CD4-positive, alpha-beta T cell (primary cell): ENCODE data around the gene SEMA4D. TPM values are rescaled to one million over a fixed set of nuclear protein-coding genes. Genes with fewer than 3 reads are reported as not detected.
A peak's percentile ranks its signal among the peaks of the same experiment; 100 is the strongest.

Source experiments
- ATAC-seq: fragments of 200-7000 bp; cut with Tn5 transposase; one replicate; pipeline ENCODE4 v1.10.0; 2022; ENCODE audit warnings: mild to moderate bottlenecking; ENCODE audit not compliant: poor library complexity
- CTCF ChIA-PET: fragments of 350-600 bp; sonication (Branson Sonifier 250); formaldehyde crosslinking; loops from one replicate; lab custom pipeline; 2021; ENCODE audit warnings: antibody characterized with exemption, inconsistent platforms; lab: Charles Lee
- POLR2A ChIA-PET: fragments of 350-600 bp; sonication (Branson Sonifier 250); formaldehyde crosslinking; loops from one replicate; lab custom pipeline; 2021; ENCODE audit warnings: antibody characterized with exemption, inconsistent platforms; lab: Charles Lee
- DNase-seq, 14 experiments: peaks; one replicate each; pipeline ENCODE4 v3.0.0-alpha.2; 2013 to 2020; ENCODE audit warnings: mixed read lengths in 2 of 14
- H3K27ac ChIP-seq, 2 donors: one replicate each; pipeline versions ENCODE4 v1.5.1 to v1.7.0; 2013; ENCODE audit warnings: low read length in 2 of 2, low read depth in 1 of 2, mild to moderate bottlenecking in 1 of 2
- H3K27me3 ChIP-seq, 2 experiments: 1 replicate in 1 of 2; 2 replicates in 1 of 2; pipeline versions ENCODE4 v1.6.1 to v1.7.0; 2013; ENCODE audit warnings: low read length in 2 of 2, control low read depth in 1 of 2, mild to moderate bottlenecking in 1 of 2, moderate library complexity in 1 of 2; ENCODE audit not compliant: insufficient read depth in 2 of 2, control insufficient read depth in 1 of 2
- H3K36me3 ChIP-seq: one replicate; pipeline ENCODE4 v1.6.1; 2013; ENCODE audit warnings: low read length, control low read depth; ENCODE audit not compliant: insufficient read depth
- H3K4me1 ChIP-seq: one replicate; pipeline ENCODE4 v1.6.1; 2013; ENCODE audit warnings: low read length, control low read depth; ENCODE audit not compliant: insufficient read depth
- H3K4me3 ChIP-seq: one replicate; pipeline ENCODE4 v1.5.1; 2013; ENCODE audit warnings: mild to moderate bottlenecking, low read length, moderate library complexity
- H3K9me3 ChIP-seq, 2 experiments: 1 replicate in 1 of 2; 2 replicates in 1 of 2; pipeline versions ENCODE4 v1.6.1 to v1.7.0; 2013; ENCODE audit warnings: low read length in 2 of 2, mild to moderate bottlenecking in 2 of 2, control low read depth in 1 of 2, moderate library complexity in 1 of 2; ENCODE audit not compliant: control insufficient read depth in 1 of 2, insufficient read depth in 1 of 2
- H3K27ac Mint-ChIP-seq: one replicate; pipeline ENCODE4 v1.8.0; 2020; ENCODE audit warnings: mixed read lengths
- H3K27me3 Mint-ChIP-seq: one replicate; pipeline ENCODE4 v1.8.0; 2021; ENCODE audit warnings: mixed read lengths
- H3K36me3 Mint-ChIP-seq: one replicate; pipeline ENCODE4 v1.8.0; 2021; ENCODE audit warnings: low read depth, mixed read lengths
- H3K4me1 Mint-ChIP-seq: one replicate; pipeline ENCODE4 v1.8.0; 2021; ENCODE audit warnings: low read depth, mixed read lengths
- H3K4me3 Mint-ChIP-seq: one replicate; pipeline ENCODE4 v1.8.0; 2020; ENCODE audit warnings: mild to moderate bottlenecking, mixed read lengths
- H3K9me3 Mint-ChIP-seq: one replicate; pipeline ENCODE4 v1.8.0; 2020; ENCODE audit warnings: mixed read lengths
- intact Hi-C, 2 experiments: fragments of 100-400 bp; cut with DNase I in 1 of 2; cut with micrococcal nuclease in 1 of 2; formaldehyde crosslinking; loops; one replicate each; pipeline versions ENCODE4 v1.15.1 to v1.9.0; 2023 to 2025; cut with DNase I, micrococcal nuclease
- total RNA-seq, 174 experiments: library from RNA in 2 of 174; stranded (reverse) in 2 of 174; gene quantifications; one replicate each; pipeline ENCODE4 v1.2.3 and lab custom pipeline; 2021 to 2026
- TF ChIP-seq, protein P1 (sequence below): fragments of 200-600 bp; IDR thresholded peaks from one replicate; pipeline ENCODE4 v1.8.0; 2022; ENCODE audit warnings: antibody characterized with exemption, mild to moderate bottlenecking

Gene SEMA4D
- total RNA-seq, 2 experiments from 2014 or later: 399 to 430 TPM

DNA sequence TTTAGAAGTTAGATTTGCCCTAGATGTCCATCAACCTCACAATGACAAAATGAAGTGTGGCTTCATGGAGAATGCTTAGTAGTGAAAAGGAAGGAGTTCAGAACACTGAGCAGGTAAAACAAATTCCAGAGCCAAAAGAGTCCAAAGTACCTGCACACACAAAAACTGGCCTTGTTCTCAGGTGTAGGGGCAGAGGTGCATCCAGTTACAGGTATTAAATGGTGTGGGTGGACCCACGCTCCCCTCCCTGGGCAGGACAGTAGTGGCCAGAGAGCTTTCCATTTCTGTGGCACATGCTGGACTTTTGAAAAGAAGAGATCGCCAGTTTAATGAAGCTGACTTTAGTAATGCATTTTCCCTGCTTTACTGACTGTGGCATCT is 132.4 kb downstream of the SEMA4D start:
- CTCF ChIA-PET: no interaction called here

DNA sequence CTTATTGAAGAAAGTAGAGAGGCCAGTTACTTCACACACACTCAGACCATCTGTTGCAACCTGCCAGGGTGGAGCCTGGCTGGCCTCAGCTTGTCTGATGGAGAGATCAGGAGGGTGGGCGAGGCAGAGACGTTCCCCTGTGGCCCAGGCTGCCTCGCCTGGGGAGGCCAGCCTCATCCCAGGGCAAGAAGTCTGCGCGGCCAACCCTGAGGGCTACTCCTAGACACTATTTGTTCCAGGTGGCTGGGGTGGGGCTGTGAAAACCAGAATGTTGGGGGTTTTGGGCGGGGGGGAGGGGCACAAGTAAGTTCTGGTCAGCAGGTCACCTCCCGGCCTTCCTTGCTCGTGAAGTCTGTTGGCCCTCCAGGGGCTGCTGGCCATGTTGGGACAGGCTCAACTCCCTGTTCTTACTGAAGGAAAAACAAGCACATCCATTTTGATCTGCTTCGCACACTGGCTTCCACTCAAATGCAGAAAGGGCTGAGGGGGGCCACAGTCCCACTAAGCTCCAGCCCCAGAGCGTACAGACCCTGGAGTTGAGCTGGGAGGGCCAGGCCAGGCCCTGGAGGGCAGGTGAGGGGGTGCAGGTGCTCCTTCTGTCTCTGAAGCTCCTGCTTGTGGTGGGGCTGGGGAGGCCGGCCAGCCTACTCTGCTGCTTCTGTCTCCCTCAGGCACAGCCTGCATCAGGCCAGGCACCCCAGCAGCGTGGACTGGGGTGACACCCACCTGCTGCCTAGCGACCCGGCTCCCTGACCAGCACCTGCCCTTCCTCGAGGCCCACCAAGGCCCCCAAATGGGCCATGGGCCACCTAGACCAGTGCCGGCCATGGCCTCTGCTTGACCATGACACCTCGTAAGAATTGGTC is 133.0 kb downstream of the SEMA4D start:
- H3K36me3 Mint-ChIP-seq: peaks cover 32% of the 10 kb centered on the region
- Histone ChIP-seq H3K4me1 (peaks cover 10% of the 10 kb centered on the region), H3K27me3 (no peaks in the 10 kb centered on the region), H3K36me3 (peaks cover 38% of the 10 kb centered on the region), H3K9me3 (no peaks in the 10 kb centered on the region), H3K4me3 (no peak overlapping the region), H3K27ac (no peak overlapping the region)
- intact Hi-C loops: no loop called here
- TF ChIP-seq, protein P1, sequence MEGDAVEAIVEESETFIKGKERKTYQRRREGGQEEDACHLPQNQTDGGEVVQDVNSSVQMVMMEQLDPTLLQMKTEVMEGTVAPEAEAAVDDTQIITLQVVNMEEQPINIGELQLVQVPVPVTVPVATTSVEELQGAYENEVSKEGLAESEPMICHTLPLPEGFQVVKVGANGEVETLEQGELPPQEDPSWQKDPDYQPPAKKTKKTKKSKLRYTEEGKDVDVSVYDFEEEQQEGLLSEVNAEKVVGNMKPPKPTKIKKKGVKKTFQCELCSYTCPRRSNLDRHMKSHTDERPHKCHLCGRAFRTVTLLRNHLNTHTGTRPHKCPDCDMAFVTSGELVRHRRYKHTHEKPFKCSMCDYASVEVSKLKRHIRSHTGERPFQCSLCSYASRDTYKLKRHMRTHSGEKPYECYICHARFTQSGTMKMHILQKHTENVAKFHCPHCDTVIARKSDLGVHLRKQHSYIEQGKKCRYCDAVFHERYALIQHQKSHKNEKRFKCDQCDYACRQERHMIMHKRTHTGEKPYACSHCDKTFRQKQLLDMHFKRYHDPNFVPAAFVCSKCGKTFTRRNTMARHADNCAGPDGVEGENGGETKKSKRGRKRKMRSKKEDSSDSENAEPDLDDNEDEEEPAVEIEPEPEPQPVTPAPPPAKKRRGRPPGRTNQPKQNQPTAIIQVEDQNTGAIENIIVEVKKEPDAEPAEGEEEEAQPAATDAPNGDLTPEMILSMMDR: no peak
- H3K4me3 Mint-ChIP-seq: no peak overlapping the region
- peaks cover 16% of the 10 kb centered on the region for H3K4me1 Mint-ChIP-seq
- POLR2A ChIA-PET: no interaction called here
- DNase-seq (peak in 1 of 14 experiments; percentile 31), ATAC-seq (no peak)
- no peaks in the 10 kb centered on the region for H3K9me3 Mint-ChIP-seq
- CTCF ChIA-PET: no interaction called here
- H3K27ac Mint-ChIP-seq: peak overlapping the region; percentile 36
- H3K27me3 Mint-ChIP-seq: no peaks in the 10 kb centered on the region

More for the DNA sequence above, 132.4 kb downstream of the SEMA4D start:
- peak overlapping the region; percentile 36 for H3K27ac Mint-ChIP-seq
- H3K27ac ChIP-seq: no peak overlapping the region
- H3K36me3 ChIP-seq: peaks cover 36% of the 10 kb centered on the region
- intact Hi-C loops: no loop called here
- H3K4me3 ChIP-seq: no peak overlapping the region
- no peak overlapping the region for H3K4me3 Mint-ChIP-seq
- no peaks in the 10 kb centered on the region for H3K9me3 ChIP-seq
- H3K27me3 Mint-ChIP-seq: no peaks in the 10 kb centered on the region
- H3K36me3 Mint-ChIP-seq: peaks cover 26% of the 10 kb centered on the region
- ATAC-seq (no peak), DNase-seq (no peak)
- no peaks in the 10 kb centered on the region for H3K9me3 Mint-ChIP-seq
- H3K27me3 ChIP-seq: no peaks in the 10 kb centered on the region
- POLR2A ChIA-PET: no interaction called here
- peaks cover 14% of the 10 kb centered on the region for H3K4me1 Mint-ChIP-seq
- TF ChIP-seq, protein P1: no peak
- peaks cover 10% of the 10 kb centered on the region for H3K4me1 ChIP-seq

DNA sequence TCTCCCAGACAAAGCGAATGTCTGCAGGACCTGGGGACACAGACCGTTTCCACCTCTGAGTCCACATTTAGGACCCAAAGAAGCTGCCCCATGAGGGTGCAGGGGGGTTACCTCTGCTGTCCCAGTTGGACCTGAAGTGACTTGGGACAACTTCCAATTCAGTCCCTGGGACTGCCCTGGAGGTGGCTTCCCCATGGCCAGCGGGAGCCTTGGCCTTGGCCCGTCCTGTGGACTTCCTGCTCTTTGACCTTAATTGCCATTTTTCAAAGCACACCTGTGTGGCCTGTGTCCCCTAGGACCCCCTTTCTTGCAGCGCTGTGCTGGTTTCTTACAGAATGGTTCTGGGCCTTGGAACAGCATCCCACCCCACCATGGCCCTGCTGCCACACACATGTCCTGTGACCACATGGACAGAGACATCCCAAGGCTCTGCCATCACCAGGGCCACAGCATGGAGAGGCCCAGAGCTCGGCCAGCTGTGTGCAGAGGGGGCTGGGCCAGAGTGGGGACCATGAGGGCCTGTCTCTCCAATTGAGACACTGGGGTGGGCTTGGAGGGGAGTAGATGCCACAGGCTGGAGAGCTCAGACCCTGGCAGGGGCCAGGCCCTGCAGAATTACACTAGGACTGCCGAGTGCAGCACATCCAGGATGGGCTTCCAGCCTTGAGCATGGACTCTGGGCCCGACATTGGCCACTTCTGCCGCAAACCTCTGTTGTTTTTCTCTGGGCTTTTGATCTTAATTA is 133.8 kb downstream of the SEMA4D start:
- peak in 1 of 14 experiments; percentile 32 for DNase-seq
- Histone ChIP-seq H3K4me1 (peaks cover 7% of the 10 kb centered on the region), H3K27ac (no peak overlapping the region), H3K9me3 (no peaks in the 10 kb centered on the region), H3K4me3 (no peak overlapping the region), H3K36me3 (peaks cover 41% of the 10 kb centered on the region), H3K27me3 (no peaks in the 10 kb centered on the region)
- Mint-ChIP-seq H3K9me3 (no peaks in the 10 kb centered on the region), H3K4me3 (no peak overlapping the region), H3K27me3 (no peaks in the 10 kb centered on the region), H3K27ac (peak overlapping the region; percentile 64), H3K4me1 (peaks cover 16% of the 10 kb centered on the region), H3K36me3 (peaks cover 41% of the 10 kb centered on the region)
- ChIA-PET CTCF (no interaction called here), POLR2A (no interaction called here)
- no peak for ATAC-seq
- intact Hi-C loops: no loop called here
- TF ChIP-seq, protein P1: no peak
